Left lung (tissue), 10 donors: ENCODE results near the gene TTC31. TPM values are rescaled to one million over a fixed set of nuclear protein-coding genes. Genes with fewer than 3 reads are reported as not detected.

Experiments
- ATAC-seq: fragments of 200-7000 bp; cut with Tn5 transposase; one replicate; pipeline ENCODE4 v1.9.1; 2020; ENCODE audit warnings: moderate library complexity
- DNase-seq, 4 donors: peaks; one replicate each; pipeline ENCODE4 v3.0.0-alpha.2; 2013 to 2020
- H3K27ac ChIP-seq, 2 donors: fragments of 200-600 bp; sonication (generic) in 1 of 2; one replicate each; pipeline versions ENCODE4 v1.5.0 to v1.8.0; 2020 to 2021
- H3K27me3 ChIP-seq, 2 donors: fragments of 200-600 bp; sonication (generic) in 1 of 2; one replicate each; pipeline versions ENCODE4 v1.5.0 to v1.8.0; 2020 to 2021
- H3K36me3 ChIP-seq, 2 donors: fragments of 200-600 bp; sonication (generic) in 1 of 2; one replicate each; pipeline versions ENCODE4 v1.5.0 to v1.8.0; 2020 to 2021
- H3K4me1 ChIP-seq, 2 donors: fragments of 200-600 bp; one replicate each; pipeline ENCODE4 v1.8.0; 2021
- H3K4me3 ChIP-seq, 2 donors: fragments of 200-600 bp; sonication (generic) in 1 of 2; one replicate each; pipeline versions ENCODE4 v1.5.0 to v1.8.0; 2020 to 2021; ENCODE audit warnings: mild to moderate bottlenecking in 1 of 2
- H3K9me3 ChIP-seq, 2 donors: fragments of 200-600 bp; sonication (generic) in 1 of 2; one replicate each; pipeline versions ENCODE4 v1.5.0 to v1.8.0; 2020 to 2021
- intact Hi-C, 2 donors: fragments of 100-400 bp; cut with DNase I; formaldehyde crosslinking; loops; one replicate each; pipeline versions ENCODE4 v1.11.2 to v1.14.2; 2022
- polyA plus RNA-seq, 6 donors: library from polyadenylated mRNA; unstranded; fragments of 120-200 nt; gene quantifications; one replicate each; pipeline ENCODE4 v1.2.1, GENCODE V29; 2013; ENCODE audit not compliant: insufficient read length in 6 of 6
- total RNA-seq, 2 donors: library from RNA; stranded (reverse); fragmentation: NEBNext Ultra II Directional; extraction: Animal tissue kit (Norgen Biotek cat#: 25700); gene quantifications; one replicate each; pipeline ENCODE4 v1.2.1, GENCODE V29; 2021
- TF ChIP-seq, protein P1 (sequence below), 2 donors: fragments of 200-600 bp; sonication (generic) in 1 of 2; IDR thresholded peaks; one replicate each; pipeline versions ENCODE4 v1.5.0 to v1.8.0; 2021; ENCODE audit warnings: antibody characterized with exemption in 2 of 2
- donor health status: DM: no; HTN: yes; CAD: no.
- donor health status: DM: no; HTN: no; CAD: no.

The TTC31 gene
- total and polyA plus RNA-seq, 8 donors = 22.1 to 38.4 (median 33.5) TPM

DNA sequence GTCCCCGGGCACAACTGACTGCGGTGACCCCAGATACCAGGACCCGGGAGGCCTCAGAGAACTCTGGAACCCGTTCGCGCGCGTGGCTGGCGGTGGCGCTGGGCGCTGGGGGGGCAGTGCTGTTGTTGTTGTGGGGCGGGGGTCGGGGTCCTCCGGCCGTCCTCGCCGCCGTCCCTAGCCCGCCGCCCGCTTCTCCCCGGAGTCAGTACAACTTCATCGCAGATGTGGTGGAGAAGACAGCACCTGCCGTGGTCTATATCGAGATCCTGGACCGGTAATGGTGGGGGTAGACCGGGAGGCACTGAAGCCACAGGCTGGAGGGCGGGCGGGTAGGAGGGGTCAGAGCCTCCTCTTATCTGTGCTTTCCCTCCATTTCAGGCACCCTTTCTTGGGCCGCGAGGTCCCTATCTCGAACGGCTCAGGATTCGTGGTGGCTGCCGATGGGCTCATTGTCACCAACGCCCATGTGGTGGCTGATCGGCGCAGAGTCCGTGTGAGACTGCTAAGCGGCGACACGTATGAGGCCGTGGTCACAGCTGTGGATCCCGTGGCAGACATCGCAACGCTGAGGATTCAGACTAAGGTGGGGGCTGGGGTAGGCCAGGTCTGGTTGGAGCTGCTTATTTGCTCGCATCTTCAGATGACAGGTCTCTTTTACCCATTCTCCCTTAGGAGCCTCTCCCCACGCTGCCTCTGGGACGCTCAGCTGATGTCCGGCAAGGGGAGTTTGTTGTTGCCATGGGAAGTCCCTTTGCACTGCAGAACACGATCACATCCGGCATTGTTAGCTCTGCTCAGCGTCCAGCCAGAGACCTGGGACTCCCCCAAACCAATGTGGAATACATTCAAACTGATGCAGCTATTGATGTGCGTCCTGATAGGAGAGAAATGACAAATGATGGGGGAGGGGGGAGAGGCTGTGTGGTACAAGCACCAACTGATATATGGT lies 47.6 kb downstream of the TTC31 start:
- peak overlapping the region; percentile 83 to 94 for H3K27ac ChIP-seq
- peak overlapping the region; percentile 89 to 92 for H3K4me3 ChIP-seq
- H3K27me3 ChIP-seq = no peaks in the 10 kb centered on the region
- peaks cover 0 to 44% of the 10 kb centered on the region in 2 donors for H3K36me3 ChIP-seq
- intact Hi-C loops = no loop called here
- DNase-seq (peak in 3 of 4 donors; percentile 38 to 84 (median 59)), ATAC-seq (peak; percentile 32)
- peaks cover 11 to 30% of the 10 kb centered on the region in 2 donors for H3K4me1 ChIP-seq
- TF ChIP-seq, protein P1, sequence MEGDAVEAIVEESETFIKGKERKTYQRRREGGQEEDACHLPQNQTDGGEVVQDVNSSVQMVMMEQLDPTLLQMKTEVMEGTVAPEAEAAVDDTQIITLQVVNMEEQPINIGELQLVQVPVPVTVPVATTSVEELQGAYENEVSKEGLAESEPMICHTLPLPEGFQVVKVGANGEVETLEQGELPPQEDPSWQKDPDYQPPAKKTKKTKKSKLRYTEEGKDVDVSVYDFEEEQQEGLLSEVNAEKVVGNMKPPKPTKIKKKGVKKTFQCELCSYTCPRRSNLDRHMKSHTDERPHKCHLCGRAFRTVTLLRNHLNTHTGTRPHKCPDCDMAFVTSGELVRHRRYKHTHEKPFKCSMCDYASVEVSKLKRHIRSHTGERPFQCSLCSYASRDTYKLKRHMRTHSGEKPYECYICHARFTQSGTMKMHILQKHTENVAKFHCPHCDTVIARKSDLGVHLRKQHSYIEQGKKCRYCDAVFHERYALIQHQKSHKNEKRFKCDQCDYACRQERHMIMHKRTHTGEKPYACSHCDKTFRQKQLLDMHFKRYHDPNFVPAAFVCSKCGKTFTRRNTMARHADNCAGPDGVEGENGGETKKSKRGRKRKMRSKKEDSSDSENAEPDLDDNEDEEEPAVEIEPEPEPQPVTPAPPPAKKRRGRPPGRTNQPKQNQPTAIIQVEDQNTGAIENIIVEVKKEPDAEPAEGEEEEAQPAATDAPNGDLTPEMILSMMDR (IDR thresholded peaks at IDR 0.05) = no peak
- no peaks in the 10 kb centered on the region for H3K9me3 ChIP-seq

DNA sequence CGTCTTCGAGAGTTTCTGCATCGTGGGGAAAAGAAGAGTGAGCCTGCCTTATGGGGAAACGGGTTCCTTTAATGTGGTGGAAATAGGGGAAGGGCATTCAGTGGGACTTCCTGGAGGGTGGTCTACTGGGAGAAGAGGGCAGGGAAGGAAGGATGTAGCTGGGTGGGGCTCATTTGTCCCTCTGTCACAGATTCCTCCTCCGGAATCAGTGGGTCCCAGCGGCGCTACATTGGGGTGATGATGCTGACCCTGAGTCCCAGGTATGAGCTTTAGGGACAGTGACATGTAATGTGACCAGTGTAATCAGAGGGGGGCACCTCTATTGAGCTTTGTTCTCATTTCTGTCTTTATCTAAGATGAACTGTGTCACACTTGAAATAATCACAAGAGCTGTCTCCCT lies 48.8 kb downstream of the TTC31 start:
- Histone ChIP-seq H3K27ac (no peak overlapping the region), H3K4me1 (peaks cover 11 to 30% of the 10 kb centered on the region in 2 donors), H3K9me3 (no peaks in the 10 kb centered on the region), H3K4me3 (peak overlapping the region in 1 of 2 donors; percentile 89), H3K27me3 (no peaks in the 10 kb centered on the region), H3K36me3 (peaks cover 0 to 33% of the 10 kb centered on the region in 2 donors)
- DNase-seq = no peak
- TF ChIP-seq, protein P1 (IDR thresholded peaks at IDR 0.05) = no peak
- intact Hi-C loops = no loop called here
- no peak for ATAC-seq

DNA sequence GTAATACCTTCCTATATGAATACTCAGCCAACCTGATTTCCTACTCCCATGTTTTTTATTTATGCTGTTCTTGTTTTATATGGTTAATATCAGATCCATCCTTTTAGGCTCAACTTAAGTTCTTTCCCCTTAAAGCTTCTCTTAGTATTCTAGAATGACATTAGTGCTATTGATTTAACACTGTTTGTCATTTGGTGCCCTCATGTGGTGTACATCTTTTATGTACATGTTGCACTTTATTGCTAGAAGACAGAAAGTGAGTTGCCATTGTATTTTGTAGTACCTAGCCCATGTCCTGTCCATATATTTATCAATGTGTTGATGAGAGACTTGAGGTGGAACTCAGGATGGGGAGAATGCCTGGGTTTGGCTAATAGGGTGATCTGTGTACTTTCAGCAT lies 49.3 kb downstream of the TTC31 start:
- H3K4me1 ChIP-seq = peaks cover 11 to 30% of the 10 kb centered on the region in 2 donors
- DNase-seq = peak in 1 of 4 donors; percentile 29
- intact Hi-C loops = no loop called here
- TF ChIP-seq, protein P1 (IDR thresholded peaks at IDR 0.05) = no peak
- H3K4me3 ChIP-seq = no peak overlapping the region
- no peaks in the 10 kb centered on the region for H3K9me3 ChIP-seq
- no peak overlapping the region for H3K27ac ChIP-seq
- H3K36me3 ChIP-seq = peaks cover 0 to 27% of the 10 kb centered on the region in 2 donors
- no peaks in the 10 kb centered on the region for H3K27me3 ChIP-seq
- no peak for ATAC-seq

DNA sequence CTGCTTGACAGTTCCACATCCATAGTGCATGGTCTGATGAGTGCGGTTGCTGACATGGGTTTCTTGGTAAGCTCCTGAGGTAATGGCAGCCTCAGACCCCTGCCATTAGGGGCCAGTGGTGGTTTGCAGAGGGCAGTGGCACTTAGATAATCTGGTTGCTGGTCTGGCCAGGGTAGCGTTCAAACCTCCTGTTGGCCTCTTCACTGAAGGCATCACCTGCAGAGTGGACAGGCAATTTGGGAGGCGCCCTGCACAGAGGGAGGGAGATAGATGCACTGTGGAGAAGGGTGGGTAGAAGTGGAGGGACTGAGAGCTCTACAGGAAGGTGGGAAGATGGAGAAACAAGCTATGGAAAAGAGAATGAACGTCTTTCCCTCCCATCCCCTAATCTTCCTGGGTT lies 50.6 kb downstream of the TTC31 start:
- Histone ChIP-seq H3K4me1 (peaks cover 7 to 20% of the 10 kb centered on the region in 2 donors), H3K36me3 (peaks cover 0 to 22% of the 10 kb centered on the region in 2 donors), H3K27me3 (no peaks in the 10 kb centered on the region), H3K9me3 (no peaks in the 10 kb centered on the region), H3K4me3 (no peak overlapping the region), H3K27ac (no peak overlapping the region)
- intact Hi-C loops = no loop called here
- ATAC-seq (no peak), DNase-seq (no peak)
- TF ChIP-seq, protein P1 (IDR thresholded peaks at IDR 0.05) = no peak

DNA sequence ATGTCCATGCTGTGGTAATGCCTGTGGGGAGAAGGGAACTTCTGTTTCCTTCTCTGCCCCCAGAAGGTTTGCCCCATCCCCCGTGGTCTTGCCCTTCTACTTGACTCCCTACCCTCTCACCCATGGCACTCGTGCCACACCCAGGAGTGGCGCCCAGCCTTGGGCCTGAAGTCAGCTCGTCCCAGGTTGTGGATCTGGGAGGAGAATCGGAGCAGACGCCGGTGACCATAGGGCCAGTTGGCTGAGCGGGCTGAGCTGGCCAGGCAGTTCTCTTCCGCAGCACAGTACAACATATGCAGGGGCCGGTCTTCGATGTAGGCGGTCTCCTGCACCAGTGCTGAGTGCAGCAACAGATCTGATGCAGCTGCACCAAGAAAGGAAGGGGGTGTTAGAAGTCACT lies 51.5 kb downstream of the TTC31 start:
- no peak overlapping the region for H3K4me3 ChIP-seq
- TF ChIP-seq, protein P1 (IDR thresholded peaks at IDR 0.05) = no peak
- H3K27me3 ChIP-seq = no peaks in the 10 kb centered on the region
- DNase-seq (no peak), ATAC-seq (no peak)
- H3K9me3 ChIP-seq = no peaks in the 10 kb centered on the region
- peaks cover 3 to 14% of the 10 kb centered on the region in 2 donors for H3K4me1 ChIP-seq
- intact Hi-C loops = no loop called here
- no peak overlapping the region for H3K27ac ChIP-seq
- peaks cover 0 to 22% of the 10 kb centered on the region in 2 donors for H3K36me3 ChIP-seq
